GM21825 (cell line): ENCODE data around the gene PPP3CA.
"Not testable (repeated sequence)": the region's sequence is repeated elsewhere in the genome, so short reads cannot be mapped to it uniquely, and the experiment has no call there.

ENCODE experiments used
- ATAC-seq: cut with Tn5 transposase; IDR thresholded peaks from one replicate; pipeline ENCODE4 v1.9.1; 2021; ENCODE audit warnings: mild to moderate bottlenecking, moderate library complexity; ENCODE audit not compliant: unreplicated experiment

Gene PPP3CA

DNA sequence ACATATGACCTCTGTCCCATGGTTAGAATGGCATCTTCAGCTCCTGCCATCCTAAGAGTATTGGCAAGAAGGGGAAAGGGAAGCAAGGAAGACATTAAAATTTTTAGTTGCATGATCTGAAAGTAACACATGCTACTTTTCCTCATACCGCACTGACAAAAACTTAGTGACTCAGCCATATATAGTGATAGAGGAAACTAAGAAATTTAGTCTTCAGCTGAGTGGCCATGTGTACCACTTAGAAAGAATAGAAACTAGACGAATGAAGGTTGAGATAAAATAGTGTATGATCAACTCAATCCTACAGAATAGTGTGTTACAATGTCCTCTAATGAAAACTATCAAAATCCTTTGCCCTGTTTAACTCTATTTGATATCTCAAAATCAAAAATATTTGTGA is 164.1 kb downstream of the PPP3CA start:
- ATAC-seq, result no peak

DNA sequence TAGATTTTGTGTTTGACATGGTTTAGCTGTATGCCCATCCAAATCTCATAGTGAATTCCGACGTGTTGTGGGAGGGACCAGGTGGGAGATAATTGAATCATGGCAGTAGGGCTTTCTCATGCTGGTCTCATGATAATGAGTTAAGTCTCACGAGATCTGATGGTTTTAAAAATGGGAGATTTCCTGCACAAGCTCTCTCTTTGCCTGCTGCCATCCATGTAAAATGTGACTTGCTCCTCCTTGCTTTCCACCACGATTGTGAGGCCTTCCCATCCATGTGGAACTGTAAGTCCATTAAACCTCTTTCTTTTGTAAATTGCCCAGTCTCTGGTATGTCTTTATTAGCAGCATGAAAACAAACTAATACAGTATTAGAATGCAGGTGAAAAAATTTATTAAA is 164.6 kb downstream of the PPP3CA start:
- not testable (repeated sequence) for ATAC-seq

DNA sequence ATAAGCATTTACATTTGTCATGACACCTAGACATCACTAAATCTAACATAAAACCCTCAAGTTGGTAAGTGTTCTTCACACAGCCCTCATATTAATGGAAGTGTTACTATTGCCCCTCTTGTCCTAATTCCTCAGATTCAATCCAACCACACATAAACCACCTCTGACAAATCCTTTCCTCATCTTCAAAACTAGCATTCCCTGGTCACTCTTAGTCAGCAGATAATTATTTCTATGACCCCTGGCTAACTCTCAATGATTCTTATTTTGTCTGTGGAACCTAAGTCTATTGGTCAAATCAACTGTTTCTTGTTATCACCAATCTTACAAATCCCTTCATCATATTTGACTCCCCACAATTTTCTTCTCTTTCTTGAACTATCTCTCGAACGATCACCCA is 168.6 kb downstream of the PPP3CA start:
- no peak for ATAC-seq

DNA sequence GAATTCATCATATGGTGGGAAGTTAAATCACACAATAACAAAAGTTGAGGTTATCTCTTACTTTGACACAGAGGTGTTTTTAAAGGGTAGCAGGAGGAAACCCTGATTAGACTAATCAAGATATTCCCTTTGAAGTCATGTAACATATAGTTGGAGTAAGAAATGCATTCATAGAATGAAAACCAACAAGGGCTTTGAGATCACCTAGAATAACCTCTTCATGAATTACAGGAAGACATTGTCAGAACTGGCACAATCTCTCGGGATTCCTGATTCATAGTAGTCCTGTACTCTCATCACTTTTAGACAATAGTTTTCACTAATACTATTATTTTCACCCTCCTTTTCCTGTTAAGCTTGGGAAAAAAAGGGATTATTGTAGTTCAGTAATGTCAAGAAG is 170.2 kb downstream of the PPP3CA start:
- ATAC-seq, result no peak

DNA sequence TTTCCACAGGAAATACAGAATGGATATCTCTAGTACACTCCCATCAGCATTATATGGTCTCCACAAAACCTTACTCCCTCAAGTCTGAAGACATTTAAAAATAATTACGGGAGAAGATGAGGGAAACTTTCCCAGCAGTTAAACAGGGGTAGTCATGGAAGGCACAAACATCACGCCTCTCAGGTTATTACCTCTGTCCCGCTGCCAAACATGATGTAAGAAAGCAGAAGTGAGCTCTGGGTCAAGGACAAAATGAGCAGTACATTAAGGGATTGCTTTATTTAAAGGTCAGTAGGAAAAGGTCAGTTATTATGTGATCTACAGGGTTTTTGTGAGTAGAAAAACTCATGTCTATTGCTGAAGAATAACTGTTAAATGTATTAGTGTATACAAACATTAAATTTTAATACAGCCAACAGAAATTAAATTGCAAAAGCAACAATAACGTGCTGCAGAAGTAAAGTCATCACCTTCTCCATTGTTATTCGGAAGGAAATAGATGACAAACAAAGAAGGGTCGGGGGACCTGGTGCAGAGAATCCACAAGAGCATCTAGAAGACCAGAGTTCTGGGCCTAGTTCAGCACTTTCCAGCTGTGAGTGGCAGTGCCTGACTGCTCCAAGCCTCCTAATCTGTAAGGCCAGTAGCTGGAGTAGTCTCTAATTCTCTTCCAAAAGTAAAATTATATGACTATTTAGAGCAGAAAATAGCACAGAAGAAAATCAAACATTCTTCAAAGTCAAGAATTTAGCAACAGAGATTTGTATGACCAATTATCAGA is 171.2 kb downstream of the PPP3CA start:
- ATAC-seq, result no peak

DNA sequence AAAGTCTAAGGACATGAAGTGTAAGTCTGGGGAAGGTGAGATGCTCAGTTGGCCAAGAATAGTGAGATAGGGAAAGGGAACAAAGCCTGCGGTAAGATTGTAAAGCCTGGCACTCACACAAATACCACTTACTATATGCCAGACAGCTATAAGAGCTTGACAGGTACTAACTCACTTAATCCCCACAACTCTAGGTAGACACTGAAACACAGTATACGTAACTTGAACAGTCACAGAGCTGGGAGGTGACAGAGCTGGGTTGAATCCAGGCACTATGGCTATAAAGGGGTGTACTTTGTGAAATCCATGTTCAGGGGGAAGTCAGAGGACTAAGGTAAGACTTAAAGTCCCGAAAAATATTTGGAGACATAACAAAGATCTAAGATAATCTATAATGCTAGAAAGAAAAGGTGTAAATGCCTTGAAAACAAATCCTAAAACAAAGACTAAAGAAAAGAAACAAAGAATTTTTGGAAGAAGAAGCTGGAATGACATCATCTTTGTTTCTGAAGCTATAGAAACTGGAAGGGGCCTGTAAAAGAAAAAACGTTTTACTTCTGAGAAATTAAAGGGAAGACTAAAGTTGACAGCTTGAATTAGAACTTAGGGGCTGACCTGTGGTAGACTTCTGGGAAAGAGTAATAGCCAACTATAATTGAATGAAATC is 172.5 kb downstream of the PPP3CA start:
- no peak for ATAC-seq

DNA sequence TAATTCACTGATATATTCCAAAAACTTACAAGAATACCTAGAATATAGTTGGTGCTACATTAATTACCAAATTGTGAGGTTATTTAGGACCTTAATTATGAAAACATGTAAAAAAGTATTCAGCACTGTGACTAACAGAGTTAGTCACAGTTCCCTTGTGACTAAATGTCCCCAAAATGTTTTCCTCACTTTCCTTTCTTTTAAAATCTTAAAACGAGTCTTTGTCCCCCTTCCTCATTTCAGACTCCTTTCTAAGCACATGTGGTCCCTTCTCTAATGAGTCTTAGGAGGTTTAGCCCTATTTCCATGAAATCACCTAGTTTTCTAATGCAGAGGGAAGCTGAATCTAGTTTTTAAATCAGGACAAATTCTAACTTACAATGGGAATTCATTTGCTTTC is 175.0 kb downstream of the PPP3CA start:
- ATAC-seq, result no peak

DNA sequence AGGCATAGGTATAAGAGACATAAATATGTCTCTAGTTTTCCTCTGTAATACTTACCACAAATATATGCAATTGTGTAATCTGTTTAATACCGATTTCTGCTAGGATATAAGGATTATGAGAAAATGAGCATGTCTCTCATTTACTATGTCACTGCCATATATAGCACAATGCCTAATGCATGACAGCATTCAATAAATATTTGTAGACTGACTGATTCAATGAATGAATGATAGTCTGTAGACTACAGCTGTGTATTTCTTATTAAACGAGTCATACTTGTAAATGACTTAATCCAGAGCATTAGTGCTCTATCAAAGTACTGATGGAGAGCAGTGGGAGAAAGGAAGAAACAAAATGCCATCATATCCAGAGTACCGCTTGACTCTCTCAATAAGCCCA is 175.6 kb downstream of the PPP3CA start:
- no peak for ATAC-seq

DNA sequence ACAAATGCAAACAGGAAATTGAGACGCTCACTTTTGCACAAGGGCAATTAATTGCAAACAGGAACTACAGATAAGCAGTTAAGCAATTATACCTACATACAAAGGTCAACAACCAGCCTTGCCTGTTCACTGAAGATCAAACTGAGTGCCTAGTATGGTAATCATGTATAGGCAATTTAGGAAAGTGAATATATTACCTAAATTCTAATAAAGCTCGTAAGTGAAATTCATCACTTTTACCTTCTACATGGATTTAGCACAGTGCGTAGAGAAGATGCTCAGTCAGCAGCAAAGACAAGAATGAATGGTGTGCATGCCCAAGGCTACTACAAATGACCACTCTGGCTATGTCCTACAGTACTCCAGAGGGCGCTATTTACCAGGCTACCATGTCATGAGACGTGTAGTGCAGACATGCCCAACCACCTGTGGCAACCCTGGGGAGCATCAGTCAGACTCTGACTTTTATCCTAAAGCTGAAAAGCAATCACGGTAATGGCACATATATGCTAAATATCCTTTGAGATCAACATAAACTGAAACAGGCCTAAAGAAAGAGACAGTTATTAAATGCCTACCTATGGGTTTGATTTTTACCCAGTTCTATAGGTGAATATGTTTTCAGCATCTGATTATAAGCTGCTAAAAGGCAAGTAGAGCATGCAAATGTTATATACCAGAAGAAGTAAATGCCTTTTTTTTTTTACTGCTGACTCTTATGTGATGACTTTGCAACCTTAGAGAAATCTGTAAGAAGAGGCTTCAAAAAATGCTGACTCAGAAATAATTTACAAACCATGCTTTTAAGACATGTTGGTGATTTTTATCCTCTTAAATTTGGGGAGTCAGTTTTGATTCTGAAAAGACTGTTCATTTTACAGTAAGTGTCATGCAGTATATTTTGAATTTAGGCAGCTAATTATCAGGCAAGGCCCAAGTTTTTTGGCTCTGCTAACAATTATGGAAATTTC is 178.0 kb downstream of the PPP3CA start:
- peak; percentile 99 for ATAC-seq

DNA sequence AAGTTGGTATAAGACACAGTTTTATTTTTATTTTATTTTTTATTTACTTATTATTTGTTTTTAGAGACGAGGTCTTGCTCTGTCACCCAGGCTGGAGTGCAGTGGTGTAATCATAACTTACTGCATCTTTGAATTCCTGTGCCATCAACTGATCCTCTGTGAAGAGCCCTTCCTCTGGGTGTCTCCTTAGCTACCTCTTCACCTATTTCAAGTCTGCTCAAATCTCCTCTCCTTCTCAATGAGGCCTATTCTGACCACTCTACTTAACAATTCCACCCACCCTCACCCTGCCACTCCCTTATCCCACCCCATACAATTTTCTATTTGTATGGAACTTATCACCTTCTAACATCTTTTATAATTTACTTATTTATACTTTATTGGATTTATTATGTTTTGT is 183.4 kb downstream of the PPP3CA start:
- no peak for ATAC-seq

DNA sequence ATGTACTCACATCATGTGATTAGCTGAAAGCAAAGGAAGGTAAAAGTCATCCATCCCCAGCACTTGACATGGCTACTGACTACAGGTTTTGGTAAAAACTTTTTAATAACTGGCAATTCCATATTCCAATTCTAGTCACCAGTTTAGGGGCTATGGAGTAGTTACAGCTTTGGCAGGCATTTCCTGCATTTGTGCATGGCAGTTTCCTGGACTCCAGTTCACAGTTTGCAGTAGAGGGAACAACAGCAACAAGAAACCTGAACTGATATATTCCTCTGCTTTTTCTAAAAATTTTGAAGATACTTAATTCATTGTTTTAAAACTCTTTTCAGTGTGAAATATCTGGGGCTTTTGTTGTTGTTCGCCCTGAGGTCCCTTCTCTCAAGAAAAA is 184.3 kb downstream of the PPP3CA start:
- no peak for ATAC-seq

DNA sequence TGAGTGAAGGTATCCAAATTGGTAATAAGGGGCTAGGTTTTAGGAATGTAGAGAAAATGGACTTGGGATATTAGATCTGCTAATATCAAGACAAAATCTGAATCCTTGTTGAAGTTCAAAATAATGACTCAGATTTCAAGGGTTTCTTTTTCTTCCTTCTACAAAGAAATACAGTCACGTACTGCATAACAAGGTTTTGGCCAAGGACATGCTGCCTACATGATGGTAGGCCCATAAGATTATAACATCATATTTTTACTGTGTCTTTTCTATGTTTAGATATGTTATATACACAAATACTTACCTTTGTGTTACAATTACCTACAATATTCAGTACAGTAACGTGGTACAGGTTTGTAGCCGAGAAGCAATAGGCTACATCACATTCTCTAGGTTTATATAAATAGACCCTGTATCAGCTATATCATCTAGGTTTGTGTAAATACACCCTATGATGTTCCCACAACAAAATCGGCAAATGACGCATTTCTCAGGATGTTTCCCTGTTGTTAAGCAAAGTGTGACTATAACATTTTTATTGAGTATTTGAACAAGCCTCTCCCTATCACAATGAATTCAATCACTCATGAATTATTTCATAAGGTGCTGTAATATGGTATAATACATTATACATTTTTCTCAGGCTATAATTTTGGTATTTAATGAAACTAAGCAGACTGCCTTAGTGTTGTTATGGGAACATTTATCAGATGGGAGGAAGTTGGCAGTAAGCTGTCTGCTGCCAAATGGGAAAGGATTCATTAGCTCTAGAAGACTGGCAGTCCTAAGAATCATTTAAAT is 186.3 kb downstream of the PPP3CA start:
- no peak for ATAC-seq

DNA sequence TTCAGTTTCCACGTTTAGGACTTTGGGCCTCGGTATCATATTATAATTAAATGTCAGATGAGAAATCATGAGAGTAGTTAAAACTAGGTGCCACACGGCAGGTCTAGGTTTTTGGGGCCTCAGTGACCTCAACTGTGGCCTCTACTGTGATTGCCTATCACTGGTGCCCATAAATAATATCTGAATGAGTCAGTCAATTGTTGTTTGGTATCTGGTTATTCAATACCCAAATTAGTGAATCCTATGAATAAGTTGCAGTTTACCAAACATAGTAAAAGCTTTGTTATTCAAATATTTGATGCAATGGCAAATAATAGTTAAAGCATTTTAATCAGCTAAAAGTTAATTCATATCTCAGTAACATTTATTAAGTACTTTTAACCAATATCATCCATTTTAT is 188.8 kb downstream of the PPP3CA start:
- no peak for ATAC-seq

DNA sequence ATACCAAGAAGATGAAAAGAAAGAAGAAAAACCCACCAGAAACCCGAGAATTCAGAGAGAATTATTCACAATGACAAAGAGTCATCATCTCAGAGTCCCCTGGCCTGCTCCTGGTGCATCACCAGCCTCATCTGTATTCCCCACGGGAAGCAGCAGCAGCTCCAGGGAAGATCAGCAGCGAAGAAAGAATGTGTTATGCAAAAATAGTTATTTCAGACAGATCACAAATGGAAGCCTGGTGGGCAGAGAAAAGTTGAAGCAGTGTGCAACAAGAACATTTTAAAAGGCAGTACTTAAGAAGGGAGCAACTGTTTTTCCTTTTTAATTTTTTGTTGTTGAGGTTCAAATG is 189.2 kb downstream of the PPP3CA start:
- no peak for ATAC-seq

DNA sequence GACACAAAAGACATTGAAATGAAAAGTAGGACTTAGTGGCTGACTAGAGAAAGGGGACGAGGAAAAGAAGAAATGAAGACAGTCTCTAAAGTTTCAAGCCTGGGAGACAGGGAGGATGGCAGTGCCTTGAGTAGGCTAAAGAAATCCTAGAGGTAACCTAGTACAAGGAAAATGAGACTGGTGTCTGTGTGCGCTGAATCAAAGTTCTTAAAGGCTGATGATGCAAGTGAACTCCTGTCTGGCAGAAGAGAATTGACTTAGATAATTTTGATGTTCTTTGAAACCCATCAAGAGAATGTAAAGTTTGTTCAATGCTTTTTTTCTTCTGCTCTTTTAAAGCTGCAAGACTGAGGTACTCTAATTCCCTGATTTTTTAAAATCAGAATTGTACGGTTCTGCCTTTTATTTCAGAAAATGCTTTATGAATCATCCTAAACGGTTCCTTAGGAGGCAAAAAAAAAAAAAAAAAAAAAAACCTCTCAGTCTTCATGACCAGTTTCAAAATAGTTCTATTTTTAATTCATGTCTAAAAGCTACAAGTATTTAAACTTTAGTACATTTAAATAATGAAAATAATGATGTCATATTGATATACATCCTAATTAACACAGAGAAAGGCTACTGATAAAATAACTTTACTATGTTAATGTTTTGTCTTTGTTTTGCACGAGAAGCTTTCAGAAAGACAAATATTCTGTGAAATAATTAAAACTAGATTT is 189.8 kb downstream of the PPP3CA start:
- no peak for ATAC-seq

DNA sequence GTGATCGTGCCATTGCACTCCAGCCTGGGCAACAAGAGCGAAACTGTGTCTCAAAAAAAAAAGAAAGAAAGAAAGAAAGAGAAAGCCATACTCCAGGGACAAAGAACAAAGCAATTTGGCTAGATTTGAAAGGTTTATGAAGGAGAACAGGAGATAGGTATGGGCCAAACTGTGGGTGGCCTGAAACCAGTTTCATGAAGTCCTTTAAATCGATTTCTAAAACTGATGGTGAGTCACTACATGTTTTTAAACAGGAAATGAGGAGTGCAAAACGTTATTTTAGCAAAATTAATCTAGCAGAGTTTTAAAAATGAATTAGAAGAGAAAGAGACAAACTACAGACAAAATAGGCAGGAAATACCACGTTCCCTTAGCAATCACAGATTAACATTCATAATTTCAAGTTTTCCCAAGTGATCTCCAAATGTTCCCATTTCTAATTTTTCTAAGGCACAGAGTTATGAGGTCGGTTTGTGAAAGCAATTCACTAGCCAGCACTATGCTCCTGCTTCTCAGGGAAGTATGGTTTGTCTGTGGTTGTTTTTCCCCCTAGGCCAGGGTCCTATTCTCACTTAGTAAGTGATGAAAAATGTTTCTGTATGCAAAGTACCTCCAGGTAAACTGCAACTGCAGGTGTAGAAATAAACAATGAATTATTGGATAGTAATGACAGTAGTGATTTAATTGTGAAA is 190.6 kb downstream of the PPP3CA start:
- no peak for ATAC-seq

DNA sequence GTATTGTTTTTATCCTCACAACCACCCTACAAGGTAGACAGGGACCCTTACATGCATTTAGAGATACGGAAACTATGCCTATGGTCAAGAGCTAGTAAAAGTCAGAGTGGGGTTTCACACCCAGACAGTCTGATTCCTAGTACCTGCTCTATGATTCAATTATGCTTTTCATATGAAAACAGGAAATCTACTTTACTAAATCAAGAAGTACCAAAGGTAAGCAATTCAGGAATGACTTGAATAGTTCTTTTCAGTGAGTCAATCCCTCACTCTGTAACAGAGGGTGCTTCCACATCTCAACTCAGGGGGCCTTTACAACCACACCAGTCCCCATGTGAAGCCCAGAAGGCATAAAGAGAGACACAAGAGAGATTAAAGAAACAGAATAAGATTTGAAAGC is 191.4 kb downstream of the PPP3CA start:
- ATAC-seq, result no peak

DNA sequence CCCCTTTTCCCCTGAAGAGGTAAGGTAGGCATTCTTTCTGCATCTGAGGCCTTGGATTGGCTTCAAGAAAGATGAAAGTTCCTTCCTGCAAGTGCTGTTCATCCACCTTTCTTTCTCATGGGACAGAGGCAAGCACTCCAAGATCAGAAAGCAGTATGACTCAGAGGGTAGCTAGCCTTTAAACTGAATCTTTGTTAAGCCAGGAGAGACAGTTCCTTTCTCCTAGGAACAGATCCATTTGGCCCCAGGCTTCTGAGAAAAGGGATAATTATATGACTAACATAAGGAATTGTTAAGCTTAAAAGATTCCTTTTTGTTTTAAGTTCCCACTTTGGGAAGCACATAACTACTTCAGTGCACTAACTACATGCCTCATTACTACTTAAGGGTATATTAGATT is 192.0 kb downstream of the PPP3CA start:
- no peak for ATAC-seq

DNA sequence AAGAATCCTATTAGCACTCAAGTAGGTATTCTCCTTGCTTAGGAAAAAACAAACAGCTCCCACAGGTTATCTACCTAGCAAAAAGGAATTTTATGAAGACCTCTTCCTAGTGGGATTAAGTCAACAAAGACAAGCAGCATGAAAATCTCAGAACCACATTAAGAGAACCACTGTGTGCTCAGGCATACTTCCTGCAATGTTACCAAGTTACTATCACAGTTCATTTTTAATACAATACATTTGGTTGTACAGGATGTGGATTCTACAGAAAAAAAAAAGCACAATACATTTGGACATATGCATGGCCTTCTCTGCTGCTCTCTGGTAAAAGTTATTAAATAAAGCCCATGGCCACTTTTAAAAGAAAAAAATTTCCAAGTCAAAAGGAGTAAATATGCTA is 193.7 kb downstream of the PPP3CA start:
- no peak for ATAC-seq

DNA sequence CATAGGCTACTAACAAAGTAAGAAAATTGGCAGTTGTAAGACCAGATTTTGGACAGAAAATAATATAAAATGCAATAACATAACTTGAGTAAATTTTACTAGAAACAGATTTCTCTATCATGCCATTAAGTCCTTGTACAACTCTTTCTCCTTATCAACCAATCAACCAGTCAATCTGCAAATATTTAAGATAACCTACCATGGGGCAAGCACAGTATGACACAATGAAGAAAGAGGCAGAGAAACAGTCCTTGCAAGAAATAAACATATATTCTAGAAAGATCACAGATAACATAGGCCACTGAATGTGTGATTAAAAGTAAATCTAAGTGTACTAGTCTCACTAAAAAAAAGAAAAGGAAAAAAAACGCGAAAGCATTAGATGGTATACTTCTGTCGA is 194.8 kb downstream of the PPP3CA start:
- no peak for ATAC-seq
